ENCODE data around the gene SLC25A21. TPM values are rescaled to one million over a fixed set of nuclear protein-coding genes. Genes with fewer than 3 reads are reported as not detected.

SLC25A21 gene
- total RNA-seq, 4 donors from 2014 or later, result 0.82 to 11.1 TPM; not detected in 2

DNA sequence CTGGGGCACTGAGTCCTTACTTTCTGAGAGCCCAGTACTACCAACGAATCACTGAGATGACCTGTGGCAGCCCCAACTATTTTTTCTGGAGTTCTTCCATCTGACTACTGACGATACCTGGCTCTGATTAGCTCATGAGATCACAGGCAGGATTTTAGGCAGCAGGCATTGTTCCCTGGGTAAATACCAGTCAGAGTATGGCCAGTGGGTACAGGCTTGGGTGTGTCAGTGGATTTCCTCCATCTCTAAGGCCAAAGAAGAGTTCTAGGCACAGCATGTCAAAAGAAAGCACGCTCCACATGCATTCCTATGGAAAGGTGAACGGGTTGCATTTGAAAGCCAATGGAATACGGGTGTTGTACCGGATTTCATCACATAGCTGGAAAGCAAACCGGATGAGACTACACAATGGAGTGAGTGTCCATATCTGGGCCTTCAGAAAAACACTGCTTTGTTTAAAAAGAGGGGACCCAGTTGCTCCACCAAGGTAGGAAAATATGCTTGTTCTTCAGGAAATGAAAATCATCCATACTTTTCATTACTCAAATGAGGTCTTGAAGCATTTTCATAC lies 455.7 kb downstream of the SLC25A21 start:
- intact Hi-C loops (cut with DNase I; ENCODE audit: low total_unique reads) (no loop called here), in situ Hi-C loops (cut with MboI; ENCODE audit: low pct_ligation_motif_present in 1 of 4, low pct_unique_long_range_greater_than_20kb in 1 of 4, low sequenced_read_pairs in 3 of 4) (no loop called here)
- no peak for TF ChIP-seq POLR2AphosphoS5 (IDR thresholded peaks at IDR 0.05)
- H3K27me3 ChIP-seq, result no peaks in the 10 kb centered on the region
- no peak overlapping the region for H3K4me3 ChIP-seq
- H3K4me1 ChIP-seq, result peaks cover 0 to 2% (median 0%) of the 10 kb centered on the region in 4 donors
- no peak overlapping the region for H3K27ac ChIP-seq
- no peaks in the 10 kb centered on the region for H3K9me3 ChIP-seq
- DNase-seq, result no peak
- WGBS, 2 donors (ENCODE audit: low coverage in 1 of 2), result 77 to 91% methylated on average over 6 to 7 of the region's 7 CpGs
- H3K36me3 ChIP-seq, result no peaks in the 10 kb centered on the region

DNA sequence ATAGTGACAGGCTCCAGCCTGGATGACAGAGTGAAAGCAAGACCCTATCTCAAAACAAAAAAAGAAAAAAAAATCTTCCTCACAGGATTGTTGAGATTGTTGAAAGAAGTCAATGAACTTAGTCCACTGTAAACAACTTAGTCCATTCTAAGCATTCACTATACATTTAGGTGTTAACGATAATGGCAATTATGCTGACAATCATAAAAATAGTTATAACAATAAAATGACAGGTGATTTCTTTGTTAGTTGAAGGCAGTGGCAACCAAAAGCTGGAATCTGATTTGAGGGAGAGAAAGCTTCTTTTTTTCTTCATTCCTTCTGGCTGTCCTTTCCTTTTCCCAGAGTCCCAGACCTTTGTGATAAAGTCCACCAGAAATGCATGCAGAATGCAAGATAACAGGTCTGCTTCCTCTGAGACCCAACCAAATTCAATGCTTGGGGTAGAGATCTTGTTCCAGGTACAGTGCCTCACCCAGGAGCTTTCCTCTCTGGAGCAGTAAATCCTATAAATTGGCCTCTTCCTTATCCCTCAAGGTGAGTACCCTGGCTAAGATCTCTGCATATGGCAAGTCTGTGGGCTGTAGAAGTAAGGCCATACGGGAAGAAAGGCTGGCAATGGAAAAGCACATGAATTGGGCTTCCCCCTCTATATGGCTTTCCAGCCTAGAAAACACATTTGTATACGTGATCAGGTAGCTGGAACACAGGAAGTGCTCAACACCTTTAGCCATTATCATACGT lies 458.3 kb downstream of the SLC25A21 start:
- Histone ChIP-seq H3K9me3 (no peaks in the 10 kb centered on the region), H3K36me3 (no peaks in the 10 kb centered on the region), H3K4me3 (no peak overlapping the region), H3K27me3 (no peaks in the 10 kb centered on the region), H3K27ac (no peak overlapping the region), H3K4me1 (peaks cover 0 to 2% (median 0%) of the 10 kb centered on the region in 4 donors)
- 57 to 59% methylated on average over 4 of the region's 4 CpGs for WGBS, 2 donors (ENCODE audit: low coverage in 1 of 2)
- TF ChIP-seq POLR2AphosphoS5 (IDR thresholded peaks at IDR 0.05), result no peak
- TF ChIP-seq EP300 (IDR thresholded peaks at IDR 0.05; ENCODE audit: low read depth), result no peak
- TF ChIP-seq POLR2A (IDR thresholded peaks at IDR 0.05), result no peak
- no peak for DNase-seq
- in situ Hi-C loops (cut with MboI; ENCODE audit: low pct_ligation_motif_present in 1 of 4, low pct_unique_long_range_greater_than_20kb in 1 of 4, low sequenced_read_pairs in 3 of 4) (no loop called here), intact Hi-C loops (cut with DNase I; ENCODE audit: low total_unique reads) (no loop called here)

DNA sequence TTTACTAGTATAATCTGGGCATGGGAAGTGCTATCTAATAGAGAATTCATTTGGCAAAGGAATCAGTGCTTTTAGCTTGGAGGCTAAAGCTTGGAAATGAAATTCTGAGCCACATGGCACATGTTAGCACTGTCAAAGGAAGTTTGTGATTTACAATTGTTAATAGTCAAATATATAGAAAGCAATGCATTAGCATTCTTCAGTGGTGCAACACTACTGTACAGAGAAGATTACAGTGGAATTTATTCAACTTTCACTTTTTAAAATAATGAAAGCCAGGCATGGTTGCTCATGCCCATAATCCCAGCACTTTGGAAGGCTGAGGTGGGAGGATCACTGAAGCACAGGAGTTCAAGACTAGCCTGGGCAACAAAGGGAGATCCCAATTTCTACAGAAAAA lies 464.8 kb downstream of the SLC25A21 start:
- no peak for DNase-seq
- H3K36me3 ChIP-seq, result no peaks in the 10 kb centered on the region
- H3K27me3 ChIP-seq, result no peaks in the 10 kb centered on the region
- TF ChIP-seq POLR2A (IDR thresholded peaks at IDR 0.05) (no peak), EP300 (IDR thresholded peaks at IDR 0.05; ENCODE audit: low read depth) (no peak), POLR2AphosphoS5 (IDR thresholded peaks at IDR 0.05) (no peak)
- TF ChIP-seq, protein P1, sequence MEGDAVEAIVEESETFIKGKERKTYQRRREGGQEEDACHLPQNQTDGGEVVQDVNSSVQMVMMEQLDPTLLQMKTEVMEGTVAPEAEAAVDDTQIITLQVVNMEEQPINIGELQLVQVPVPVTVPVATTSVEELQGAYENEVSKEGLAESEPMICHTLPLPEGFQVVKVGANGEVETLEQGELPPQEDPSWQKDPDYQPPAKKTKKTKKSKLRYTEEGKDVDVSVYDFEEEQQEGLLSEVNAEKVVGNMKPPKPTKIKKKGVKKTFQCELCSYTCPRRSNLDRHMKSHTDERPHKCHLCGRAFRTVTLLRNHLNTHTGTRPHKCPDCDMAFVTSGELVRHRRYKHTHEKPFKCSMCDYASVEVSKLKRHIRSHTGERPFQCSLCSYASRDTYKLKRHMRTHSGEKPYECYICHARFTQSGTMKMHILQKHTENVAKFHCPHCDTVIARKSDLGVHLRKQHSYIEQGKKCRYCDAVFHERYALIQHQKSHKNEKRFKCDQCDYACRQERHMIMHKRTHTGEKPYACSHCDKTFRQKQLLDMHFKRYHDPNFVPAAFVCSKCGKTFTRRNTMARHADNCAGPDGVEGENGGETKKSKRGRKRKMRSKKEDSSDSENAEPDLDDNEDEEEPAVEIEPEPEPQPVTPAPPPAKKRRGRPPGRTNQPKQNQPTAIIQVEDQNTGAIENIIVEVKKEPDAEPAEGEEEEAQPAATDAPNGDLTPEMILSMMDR (IDR thresholded peaks at IDR 0.05), result no peak
- no peak overlapping the region for H3K27ac ChIP-seq
- in situ Hi-C loops (cut with MboI; ENCODE audit: low pct_ligation_motif_present in 1 of 4, low pct_unique_long_range_greater_than_20kb in 1 of 4, low sequenced_read_pairs in 3 of 4) (no loop called here), intact Hi-C loops (cut with DNase I; ENCODE audit: low total_unique reads) (no loop called here)
- H3K4me1 ChIP-seq, result no peaks in the 10 kb centered on the region
- no peak overlapping the region for H3K4me3 ChIP-seq
- H3K9me3 ChIP-seq, result no peaks in the 10 kb centered on the region

DNA sequence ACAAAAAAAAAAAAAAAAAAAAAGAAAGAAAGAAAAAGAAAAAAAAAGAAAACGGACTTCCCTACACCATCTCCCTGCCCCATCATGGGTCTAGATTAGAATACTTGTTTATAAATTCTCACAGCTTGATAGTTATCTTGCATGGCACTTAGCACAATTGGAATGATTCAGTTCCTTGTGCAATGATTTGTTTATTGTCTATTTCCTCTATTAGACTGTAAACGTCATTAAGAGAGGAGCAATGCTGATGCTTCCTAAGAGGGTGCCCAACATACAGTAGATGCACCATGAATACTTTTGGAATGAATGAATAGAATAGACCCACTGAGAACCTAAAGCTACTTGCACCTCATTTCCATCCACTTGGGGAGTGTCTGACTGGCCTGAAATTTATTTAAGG lies 469.9 kb downstream of the SLC25A21 start:
- Histone ChIP-seq H3K27me3 (no peaks in the 10 kb centered on the region), H3K4me3 (no peak overlapping the region), H3K36me3 (no peaks in the 10 kb centered on the region), H3K4me1 (no peaks in the 10 kb centered on the region), H3K27ac (no peak overlapping the region), H3K9me3 (no peaks in the 10 kb centered on the region)
- intact Hi-C loops (cut with DNase I; ENCODE audit: low total_unique reads) (no loop called here), in situ Hi-C loops (cut with MboI; ENCODE audit: low pct_ligation_motif_present in 1 of 4, low pct_unique_long_range_greater_than_20kb in 1 of 4, low sequenced_read_pairs in 3 of 4) (no loop called here)
- TF ChIP-seq, protein P1 (IDR thresholded peaks at IDR 0.05), result no peak
- TF ChIP-seq EP300 (IDR thresholded peaks at IDR 0.05; ENCODE audit: low read depth) (no peak), POLR2A (IDR thresholded peaks at IDR 0.05) (no peak), POLR2AphosphoS5 (IDR thresholded peaks at IDR 0.05) (no peak)
- no peak for DNase-seq
- WGBS, 2 donors (ENCODE audit: low coverage in 1 of 2), result 29 to 72% methylated on average over 1 to 2 of the region's 2 CpGs

DNA sequence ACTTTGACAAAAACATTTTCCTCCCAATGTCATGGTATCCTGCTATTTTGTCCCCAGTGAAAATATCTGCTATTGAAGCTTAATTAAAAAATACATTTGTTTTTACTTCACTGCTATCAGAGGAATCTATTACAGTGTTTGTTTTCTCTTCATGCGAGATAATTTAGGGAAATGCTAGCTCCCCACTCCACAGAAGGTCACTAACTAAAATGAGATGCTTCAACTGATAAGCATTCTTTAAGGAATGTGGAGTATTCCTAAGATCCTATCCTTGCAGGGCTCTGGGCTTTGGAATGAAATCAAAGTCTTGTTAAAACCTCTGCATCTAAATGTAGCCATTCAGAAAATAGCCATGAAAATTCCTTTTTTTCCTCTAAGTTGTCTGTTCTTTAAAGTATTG lies 471.3 kb downstream of the SLC25A21 start:
- no peak for DNase-seq
- Histone ChIP-seq H3K36me3 (no peaks in the 10 kb centered on the region), H3K9me3 (no peaks in the 10 kb centered on the region), H3K4me1 (no peaks in the 10 kb centered on the region), H3K27me3 (no peaks in the 10 kb centered on the region), H3K27ac (no peak overlapping the region), H3K4me3 (no peak overlapping the region)
- in situ Hi-C loops (cut with MboI; ENCODE audit: low pct_ligation_motif_present in 1 of 4, low pct_unique_long_range_greater_than_20kb in 1 of 4, low sequenced_read_pairs in 3 of 4) (no loop called here), intact Hi-C loops (cut with DNase I; ENCODE audit: low total_unique reads) (no loop called here)
- 53 to 67% methylated on average over 1 of the region's 1 CpG for WGBS, 2 donors (ENCODE audit: low coverage in 1 of 2)
- TF ChIP-seq POLR2A (IDR thresholded peaks at IDR 0.05) (no peak), POLR2AphosphoS5 (IDR thresholded peaks at IDR 0.05) (no peak), EP300 (IDR thresholded peaks at IDR 0.05; ENCODE audit: low read depth) (no peak)
- TF ChIP-seq, protein P1 (IDR thresholded peaks at IDR 0.05), result no peak
